Medulla oblongata (tissue), 1 donor: ENCODE data around the gene SUGP2.
A peak's percentile ranks its signal among the peaks of the same experiment; 100 is the strongest.
"Not testable (repeated sequence)": the region's sequence is repeated elsewhere in the genome, so short reads cannot be mapped to it uniquely, and the experiment has no call there.

ENCODE experiments used
- DNase-seq: peaks from one replicate; pipeline ENCODE4 v3.0.0-alpha.2; 2015; ENCODE audit errors: extremely low spot score

Gene SUGP2

DNA sequence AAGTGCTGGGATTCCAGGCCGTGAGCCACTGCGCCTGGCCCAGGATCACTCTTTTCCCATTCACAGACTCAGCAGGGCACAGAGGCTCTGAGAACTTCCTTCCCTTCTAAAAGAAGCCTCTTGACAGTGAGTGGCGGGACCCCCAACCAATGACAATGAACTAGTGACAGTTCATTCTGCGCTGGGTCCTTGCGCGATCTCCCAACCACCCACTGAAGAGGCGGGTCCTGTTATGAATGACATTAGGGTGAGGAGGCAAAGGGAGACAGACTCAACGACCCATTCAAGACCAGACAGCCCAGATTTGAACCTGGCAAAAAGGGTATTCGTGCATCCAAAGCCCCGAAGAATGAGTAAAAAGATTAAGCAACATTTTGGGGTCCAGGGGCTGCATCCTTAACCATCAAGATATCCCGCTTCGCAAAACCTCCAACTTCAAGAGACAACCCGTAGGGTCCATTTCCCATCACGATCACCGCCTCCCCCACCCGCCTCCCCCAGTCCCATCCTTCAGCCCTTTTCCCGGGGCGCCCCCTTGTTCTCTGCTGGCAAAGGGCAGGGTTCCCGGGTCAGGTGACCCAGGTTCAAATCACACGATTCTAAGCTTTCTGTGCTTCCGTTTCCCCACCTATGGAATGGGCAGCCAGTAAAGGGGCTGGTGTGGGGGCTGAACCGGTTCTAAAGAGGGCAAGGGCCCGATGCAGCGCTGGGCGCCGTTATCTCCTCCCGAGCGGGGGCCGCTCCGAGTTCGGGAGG lies 719 bp downstream of the SUGP2 start:
- DNase-seq = peak; percentile 97

GRCh38 chr19:19031891-19032290 lies 1.4 kb downstream of the SUGP2 start:
- DNase-seq = no peak

GRCh38 chr19:19028526-19028925 lies 4.8 kb downstream of the SUGP2 start:
- DNase-seq = no peak

DNA sequence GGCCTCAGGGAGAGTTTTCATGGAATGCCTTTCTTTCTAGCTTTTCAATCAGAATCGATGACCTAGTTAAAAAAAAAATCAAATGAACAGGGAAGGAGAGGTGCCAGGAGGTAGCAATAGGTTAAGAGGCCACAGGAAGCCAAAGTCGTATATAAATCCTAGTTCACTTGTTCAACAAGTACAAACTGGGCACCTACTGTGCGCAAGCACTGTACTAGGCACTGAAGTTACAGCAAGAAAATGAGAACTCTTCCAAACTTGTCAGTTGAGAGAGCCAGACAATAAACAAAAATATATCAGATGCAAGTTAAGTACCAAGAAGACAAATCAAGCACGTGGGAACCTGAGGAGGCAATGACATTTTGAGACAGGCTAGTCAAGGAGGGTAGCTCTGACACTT lies 6.1 kb downstream of the SUGP2 start:
- DNase-seq = no peak

DNA sequence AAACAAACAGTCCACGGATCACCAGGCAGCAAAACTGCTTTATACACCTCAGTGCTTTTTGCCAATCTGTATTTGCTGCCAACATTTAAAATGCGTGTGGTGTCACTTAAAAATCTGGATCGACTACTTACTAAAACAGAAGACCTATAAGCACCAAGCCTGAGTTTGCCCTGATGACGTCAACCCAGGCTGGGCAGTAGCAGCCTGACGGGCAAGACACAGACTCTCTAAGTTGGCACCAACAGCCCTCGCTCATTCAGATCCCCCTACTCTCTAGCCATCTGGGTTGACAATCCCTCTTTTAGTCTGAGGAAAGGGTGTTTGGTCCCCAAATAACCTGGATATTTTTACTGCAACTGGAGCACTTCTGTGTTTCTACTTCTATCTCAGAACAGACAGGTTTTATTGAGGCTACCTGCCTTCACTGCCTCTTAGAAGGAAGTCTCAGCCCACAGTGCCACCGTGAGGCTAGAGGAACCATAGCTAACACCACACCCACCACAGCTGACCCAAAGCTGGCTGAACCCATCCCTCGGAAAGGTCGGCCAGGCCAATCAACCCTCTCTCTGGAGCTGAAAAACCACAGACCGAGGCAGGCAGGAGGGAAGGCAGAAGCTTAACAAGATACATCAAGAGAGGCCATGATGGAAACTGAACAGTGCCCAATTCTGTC lies 6.9 kb downstream of the SUGP2 start:
- no peak for DNase-seq

DNA sequence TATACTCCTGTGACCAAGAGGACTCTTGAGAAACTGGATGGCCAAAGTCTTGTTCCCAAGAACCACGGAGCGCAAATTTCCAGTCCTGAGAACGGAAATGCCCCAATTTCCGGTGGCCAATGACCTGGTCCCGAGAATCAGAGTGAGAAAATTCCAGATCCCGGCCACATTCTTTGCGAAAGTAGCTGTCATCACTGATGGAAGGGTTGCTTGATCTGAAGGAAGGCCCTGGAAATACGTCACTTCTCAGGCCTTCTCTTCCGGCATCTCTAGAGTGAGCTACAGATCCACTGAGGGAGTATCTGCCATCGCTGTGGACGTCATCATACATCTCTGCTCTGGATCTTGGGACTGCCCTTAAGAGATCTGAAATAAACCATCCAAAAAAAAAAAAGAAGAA lies 7.5 kb downstream of the SUGP2 start:
- no peak for DNase-seq

DNA sequence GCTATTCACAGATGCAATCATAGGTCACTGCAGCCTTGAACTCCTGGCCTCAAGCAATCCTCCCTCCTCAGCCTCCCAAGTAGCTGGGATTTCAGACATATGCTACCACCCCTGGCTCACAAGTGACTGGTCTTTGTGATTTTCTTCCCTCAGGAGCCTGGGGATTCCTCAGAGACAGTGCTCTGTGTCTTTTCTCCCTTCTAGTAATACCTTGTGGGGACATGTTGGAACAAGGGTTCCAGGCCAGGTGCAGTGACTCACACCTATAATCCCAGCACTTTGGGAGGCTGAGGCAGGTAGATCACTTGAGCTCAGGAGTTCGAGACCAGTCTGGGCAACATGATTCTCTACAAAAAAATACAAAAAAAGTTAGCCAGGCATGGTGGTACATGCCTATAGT lies 9.9 kb downstream of the SUGP2 start:
- DNase-seq = not testable (repeated sequence)

DNA sequence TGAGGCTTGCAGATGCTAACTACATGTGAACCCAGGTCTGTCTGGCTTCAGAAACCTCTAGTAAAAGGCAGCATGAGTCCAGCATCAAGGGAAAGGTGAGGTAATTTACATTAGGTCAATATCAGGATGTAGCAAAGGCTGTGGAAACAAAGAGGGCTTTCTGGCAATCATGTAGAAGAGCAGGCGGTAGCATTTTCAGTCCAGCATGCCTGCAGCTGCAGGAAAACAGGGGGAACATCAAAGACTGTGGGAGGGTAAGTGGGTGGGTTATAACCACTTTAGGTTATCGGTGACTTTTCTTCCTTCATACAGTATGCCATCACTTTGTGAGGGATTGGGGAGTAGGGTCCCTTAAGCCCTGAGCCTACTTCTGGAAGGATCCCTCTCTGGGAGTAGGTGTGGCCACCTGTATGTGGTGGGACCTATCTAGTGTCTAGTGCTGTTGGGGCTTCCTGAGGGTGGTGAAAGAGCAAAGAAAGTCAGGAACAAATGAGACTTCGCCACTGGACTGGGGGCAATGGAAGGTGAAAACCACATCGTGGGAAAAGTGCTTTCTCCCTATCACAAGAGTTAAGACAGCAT lies 10.8 kb downstream of the SUGP2 start:
- DNase-seq = no peak

GRCh38 chr19:19021115-19021514 lies 12.2 kb downstream of the SUGP2 start:
- DNase-seq = no peak

- no peak for DNase-seq
Measured at GRCh38 chr19:19010551-19010950, 22.8 kb downstream of the SUGP2 start.

DNA sequence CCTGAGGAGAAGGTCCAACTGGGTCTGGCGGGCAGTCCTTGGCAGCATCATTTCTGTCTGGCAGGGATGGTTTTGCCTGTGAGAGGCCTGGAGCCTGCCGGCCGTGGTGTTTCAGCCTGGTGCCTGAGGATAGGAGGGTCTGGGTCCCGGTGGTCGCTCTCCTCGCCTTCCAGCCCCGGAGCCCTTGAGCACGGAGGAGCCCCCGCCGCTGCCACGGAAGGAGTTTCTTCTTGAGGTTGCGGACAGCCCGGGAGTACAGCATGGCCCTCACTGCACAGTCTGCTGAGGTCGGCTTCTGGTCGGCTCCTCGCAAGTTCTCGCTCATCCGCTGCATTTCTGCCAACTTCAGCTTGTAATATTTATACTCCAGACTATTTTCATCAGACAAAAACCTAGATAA lies 23.4 kb downstream of the SUGP2 start:
- DNase-seq = no peak

DNA sequence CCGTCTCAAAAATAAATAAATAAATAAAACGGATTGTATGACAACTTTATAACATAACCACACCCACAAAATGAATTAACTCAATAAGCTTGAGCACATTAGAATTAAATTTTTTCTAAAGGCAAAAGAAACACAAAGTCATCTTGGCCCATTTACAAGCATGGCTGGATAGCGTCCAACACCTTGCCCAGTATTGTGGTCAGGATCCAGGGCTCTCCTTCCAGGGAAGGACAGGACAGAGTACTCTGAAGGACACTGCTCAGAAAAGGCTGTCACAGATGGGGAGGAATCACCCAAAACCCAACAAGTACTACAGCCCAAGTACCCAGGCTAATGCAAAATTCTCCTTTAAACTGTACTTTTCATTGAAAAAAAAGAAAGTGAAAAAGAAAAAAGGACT lies 27.1 kb downstream of the SUGP2 start:
- no peak for DNase-seq

DNA sequence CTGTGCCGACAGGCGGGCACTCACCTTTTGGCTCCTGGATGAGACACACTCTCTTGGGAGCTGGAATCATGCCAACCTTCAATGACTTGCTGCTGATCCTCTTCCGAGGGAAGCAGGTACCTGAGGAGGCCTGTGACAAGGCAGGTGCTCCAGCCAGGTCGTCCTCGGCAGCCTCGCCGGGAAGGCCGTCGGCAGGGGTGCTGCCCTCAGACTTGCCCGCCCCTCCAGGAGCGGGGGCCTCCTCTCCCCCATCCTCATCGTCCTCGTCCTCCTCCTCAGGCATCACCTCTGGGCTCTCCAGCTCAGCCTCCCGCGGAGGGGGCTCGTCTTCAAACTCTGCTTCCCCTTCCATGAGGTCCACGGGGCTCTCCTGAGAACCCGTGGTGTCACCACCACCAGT lies 29.2 kb downstream of the SUGP2 start:
- DNase-seq = no peak

DNA sequence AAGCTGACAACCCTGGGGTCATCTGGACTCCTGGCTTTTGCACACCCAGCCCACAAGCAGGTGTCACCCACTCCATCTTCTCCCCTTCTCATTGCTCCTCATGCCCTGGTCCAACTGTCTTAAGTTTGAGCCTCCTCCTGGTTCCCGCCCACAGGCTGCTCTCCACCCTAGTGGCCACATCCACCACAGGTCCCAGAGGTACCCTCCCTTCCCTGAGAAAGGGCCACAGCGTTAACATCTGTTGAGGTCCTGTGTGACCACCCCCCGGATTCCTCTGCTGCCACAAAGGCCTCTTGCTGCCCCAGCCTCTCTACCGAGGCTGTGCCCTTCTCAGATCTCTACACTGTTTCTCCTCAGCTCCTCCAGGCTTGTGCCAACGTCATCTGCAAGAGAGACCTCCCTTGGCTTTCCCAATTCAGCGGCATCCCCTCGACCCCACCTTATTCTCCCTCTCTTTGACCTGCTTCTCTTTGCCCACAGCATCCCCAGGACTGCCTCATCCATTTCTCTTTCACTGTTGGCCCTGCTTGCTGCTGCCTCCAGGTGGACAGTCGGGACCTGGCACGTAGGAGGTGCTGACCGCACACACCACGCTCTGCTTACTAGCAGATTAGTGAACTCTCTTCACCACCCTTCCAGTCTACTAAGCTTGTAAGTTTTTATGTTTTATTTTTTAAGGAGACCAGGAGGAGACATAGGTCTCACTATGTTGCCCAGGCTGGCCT lies 33.3 kb downstream of the SUGP2 start:
- no peak for DNase-seq

DNA sequence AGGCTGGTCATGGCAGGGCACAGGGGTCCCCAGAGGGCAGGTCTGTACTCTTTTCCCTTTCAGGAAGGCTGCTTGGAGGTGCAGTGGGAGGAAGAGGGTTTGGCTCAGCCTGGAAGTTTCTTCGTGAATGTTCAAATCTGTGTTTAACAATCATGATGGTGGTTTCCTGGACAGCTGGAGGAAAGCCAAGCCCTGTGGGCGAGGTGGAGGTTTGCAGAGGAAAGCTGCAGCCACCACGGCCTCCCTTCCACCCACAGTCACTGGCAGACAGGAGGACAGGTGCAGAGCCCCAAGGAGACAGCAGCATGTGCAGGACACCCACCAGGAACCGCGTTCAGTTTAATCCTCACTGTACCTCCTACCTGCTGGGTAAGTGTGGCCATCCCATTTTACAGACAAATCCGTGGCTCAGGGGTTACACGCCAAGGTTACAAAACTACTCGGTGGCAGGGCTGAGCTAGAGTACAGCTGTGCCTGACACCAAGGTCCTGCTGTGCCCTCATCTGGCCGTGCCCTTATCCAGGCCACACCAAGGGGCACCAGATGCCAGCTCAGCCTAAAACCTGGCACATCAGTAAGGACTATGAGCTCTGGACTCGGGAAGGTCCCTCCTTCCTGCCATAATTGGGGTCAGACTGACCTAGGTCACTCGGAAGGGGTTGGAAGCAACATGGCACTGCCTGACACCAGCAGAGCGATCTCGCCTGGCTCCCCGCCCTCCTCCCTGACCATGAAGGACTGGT lies 34.1 kb downstream of the SUGP2 start:
- DNase-seq = no peak

DNA sequence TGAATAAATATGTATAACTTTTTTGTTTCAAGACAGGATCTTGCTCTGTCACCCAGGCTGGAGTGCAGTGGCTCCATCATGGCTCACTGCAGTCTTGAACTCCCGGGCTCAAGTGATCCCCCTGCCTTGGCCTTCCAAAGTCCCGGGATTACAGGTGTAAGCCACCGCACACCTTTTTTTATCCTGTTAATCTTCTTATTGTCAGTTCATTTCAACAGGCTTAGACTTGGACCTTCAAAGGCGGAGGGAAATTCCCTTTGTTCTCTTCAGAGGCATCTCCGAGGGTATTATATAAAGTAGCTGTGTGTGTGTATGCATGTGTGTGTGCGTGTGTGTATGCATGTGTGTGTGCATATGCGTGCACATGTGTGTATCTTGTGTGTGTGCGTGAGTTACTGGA lies 35.0 kb downstream of the SUGP2 start:
- DNase-seq = no peak

- DNase-seq = no peak
Measured at GRCh38 chr19:18996796-18997394, 36.4 kb downstream of the SUGP2 start.

- no peak for DNase-seq
Measured at GRCh38 chr19:18996351-18996750, 37.0 kb downstream of the SUGP2 start.

DNA sequence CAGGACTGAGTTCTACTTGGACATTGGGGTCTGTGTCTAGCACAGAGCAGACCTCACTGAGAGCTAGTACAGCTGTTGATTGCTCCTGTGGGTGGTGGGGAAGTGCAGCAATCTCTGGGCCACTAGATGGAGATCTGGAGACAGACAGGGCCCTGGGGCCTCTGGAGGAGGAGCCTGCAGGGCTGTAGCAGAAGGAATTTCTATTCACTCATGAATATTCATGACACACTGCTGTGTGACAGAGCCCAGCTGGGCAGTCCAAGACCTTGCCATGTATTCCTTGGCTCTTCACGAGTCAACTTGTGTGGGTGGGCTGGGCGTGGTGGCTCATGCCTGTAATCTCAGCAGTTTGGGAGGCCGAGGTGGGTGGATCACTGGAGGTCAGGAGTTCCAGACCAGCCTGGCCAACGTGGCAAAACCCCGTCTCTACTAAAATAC lies 37.5 kb downstream of the SUGP2 start:
- DNase-seq = peak; percentile 89

DNA sequence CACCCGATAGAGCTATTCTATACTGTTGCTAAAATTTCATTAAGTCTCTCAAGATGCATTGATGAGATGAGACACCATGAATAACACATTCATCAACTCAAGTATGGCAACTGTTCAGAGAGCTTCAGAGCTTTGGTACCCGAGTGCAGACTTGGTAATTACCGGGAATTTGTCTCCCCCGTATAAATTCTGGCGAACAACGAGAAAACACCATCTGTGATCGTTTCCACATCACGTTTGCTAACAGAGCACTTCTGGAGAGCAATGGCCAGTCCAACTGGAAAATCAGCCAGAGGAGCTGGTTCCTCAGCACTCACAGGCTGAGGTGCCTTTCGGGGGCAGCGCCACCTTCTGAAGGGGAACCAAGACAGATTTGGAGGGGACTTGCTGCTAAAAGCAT lies 40.2 kb downstream of the SUGP2 start:
- DNase-seq = no peak

GRCh38 chr19:18992696-18993095 lies 40.6 kb downstream of the SUGP2 start:
- DNase-seq = no peak
